Common myeloid progenitor, CD34-positive (primary cell): ENCODE results near the gene THEMIS.
"Not testable (repeated sequence)": the region's sequence is repeated elsewhere in the genome, so short reads cannot be mapped to it uniquely, and the experiment has no call there.

ENCODE experiments used
- CTCF ChIA-PET: fragments of 350-600 bp; sonication (Branson Sonifier 250); formaldehyde crosslinking; loops from one replicate; lab custom pipeline; 2021; ENCODE audit warnings: antibody characterized with exemption; lab: Charles Lee
- POLR2A ChIA-PET: fragments of 350-600 bp; sonication (Branson Sonifier 250); formaldehyde crosslinking; loops from one replicate; lab custom pipeline; 2021; ENCODE audit warnings: antibody characterized with exemption; lab: Charles Lee
- DNase-seq, 3 donors: peaks; one replicate each; pipeline versions ENCODE4 v3.0.0 to v3.0.0-alpha.2; 2013
- H3K27ac ChIP-seq, 2 experiments: 1 replicate in 1 of 2; 2 replicates in 1 of 2; pipeline ENCODE4 v1.7.0; 2013; ENCODE audit warnings: inconsistent platforms in 2 of 2, low read length in 2 of 2, mild to moderate bottlenecking in 2 of 2, low read depth in 1 of 2, moderate library complexity in 1 of 2; ENCODE audit not compliant: severe bottlenecking in 2 of 2, insufficient read depth in 1 of 2, poor library complexity in 1 of 2
- H3K27me3 ChIP-seq, 5 experiments: replicated peaks in 2 of 5; 1 replicate in 3 of 5; 2 replicates in 2 of 5; pipeline versions ENCODE4 v1.6.1 to v1.7.0; 2013; ENCODE audit warnings: low read length in 4 of 5, mild to moderate bottlenecking in 2 of 5, moderate library complexity in 2 of 5, inconsistent platforms in 1 of 5; ENCODE audit not compliant: insufficient read depth in 5 of 5, control insufficient read depth in 4 of 5
- H3K36me3 ChIP-seq, 4 experiments: 1 replicate in 2 of 4; 2 replicates in 2 of 4; pipeline versions ENCODE4 v1.6.1 to v1.7.0; 2013; ENCODE audit warnings: low read length in 3 of 4, control low read depth in 1 of 4, mild to moderate bottlenecking in 1 of 4; ENCODE audit not compliant: control insufficient read depth in 4 of 4, insufficient read depth in 4 of 4
- H3K4me1 ChIP-seq, 4 experiments: 1 replicate in 3 of 4; 2 replicates in 1 of 4; pipeline versions ENCODE4 v1.6.1 to v1.7.1; 2013; ENCODE audit warnings: low read length in 3 of 4, mild to moderate bottlenecking in 3 of 4, control low read depth in 1 of 4, inconsistent platforms in 1 of 4, moderate library complexity in 1 of 4; ENCODE audit not compliant: control insufficient read depth in 4 of 4, insufficient read depth in 4 of 4; ENCODE audit errors: control extremely low read depth in 1 of 4
- H3K4me3 ChIP-seq, 7 experiments: 1 replicate in 4 of 7; 2 replicates in 3 of 7; pipeline versions ENCODE4 v1.5.1 to v1.7.0; 2013; ENCODE audit warnings: mild to moderate bottlenecking in 7 of 7, low read length in 6 of 7, moderate library complexity in 6 of 7, inconsistent platforms in 2 of 7, low read depth in 2 of 7, control low read depth in 1 of 7; ENCODE audit not compliant: insufficient read depth in 4 of 7, control insufficient read depth in 1 of 7; ENCODE audit errors: extremely low read depth in 1 of 7
- H3K9me3 ChIP-seq, 5 experiments: 1 replicate in 4 of 5; 2 replicates in 1 of 5; pipeline versions ENCODE4 v1.6.1 to v1.7.1; 2013; ENCODE audit warnings: low read length in 4 of 5, mild to moderate bottlenecking in 2 of 5, inconsistent platforms in 1 of 5, low read depth in 1 of 5, moderate library complexity in 1 of 5; ENCODE audit not compliant: control insufficient read depth in 4 of 5, insufficient read depth in 2 of 5; ENCODE audit errors: control extremely low read depth in 1 of 5
- WGBS: methylation state at CpG from one replicate; pipeline ENCODE4 v1.1.5; 2013; ENCODE audit not compliant: insufficient coverage; 5-methylcytosine and 5-hydroxymethylcytosine counted together

The THEMIS gene

DNA sequence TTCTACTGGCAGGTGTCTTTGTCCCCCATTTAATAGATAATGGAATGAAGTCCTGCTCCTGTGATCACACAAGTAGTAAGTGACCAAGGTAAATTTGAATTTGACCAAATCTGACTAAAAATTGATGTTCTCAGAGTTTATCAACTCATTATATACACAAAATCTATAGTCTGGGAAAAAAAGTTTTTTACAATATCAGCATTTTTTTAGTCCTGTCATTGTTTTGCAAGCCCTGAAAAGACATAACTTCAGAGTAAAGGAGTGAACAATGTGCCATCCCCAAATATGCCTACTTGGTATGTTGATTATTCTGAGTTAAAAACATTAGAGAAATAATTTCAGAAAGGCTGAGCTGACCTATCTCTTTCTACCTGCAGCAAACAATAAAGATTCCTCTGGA is 209.7 kb downstream of the THEMIS start:
- DNase-seq, result no peak
- no peak overlapping the region for H3K4me3 ChIP-seq
- ChIA-PET CTCF (no interaction called here), POLR2A (no interaction called here)
- H3K27me3 ChIP-seq, result no peaks in the 10 kb centered on the region
- no peaks in the 10 kb centered on the region for H3K4me1 ChIP-seq
- H3K36me3 ChIP-seq, result no peaks in the 10 kb centered on the region
- no peak overlapping the region for H3K27ac ChIP-seq
- peaks cover 0 to 4% (median 0%) of the 10 kb centered on the region in 5 experiments for H3K9me3 ChIP-seq

- Histone ChIP-seq H3K27me3 (no peaks in the 10 kb centered on the region), H3K27ac (no peak overlapping the region), H3K36me3 (no peaks in the 10 kb centered on the region), H3K4me3 (no peak overlapping the region), H3K9me3 (peaks cover 0 to 4% (median 0%) of the 10 kb centered on the region in 5 experiments), H3K4me1 (no peaks in the 10 kb centered on the region)
- ChIA-PET CTCF (no interaction called here), POLR2A (no interaction called here)
- DNase-seq, result no peak
These were observed 210.3 kb downstream of the THEMIS start for GRCh38 chr6:127690588-127690987.

DNA sequence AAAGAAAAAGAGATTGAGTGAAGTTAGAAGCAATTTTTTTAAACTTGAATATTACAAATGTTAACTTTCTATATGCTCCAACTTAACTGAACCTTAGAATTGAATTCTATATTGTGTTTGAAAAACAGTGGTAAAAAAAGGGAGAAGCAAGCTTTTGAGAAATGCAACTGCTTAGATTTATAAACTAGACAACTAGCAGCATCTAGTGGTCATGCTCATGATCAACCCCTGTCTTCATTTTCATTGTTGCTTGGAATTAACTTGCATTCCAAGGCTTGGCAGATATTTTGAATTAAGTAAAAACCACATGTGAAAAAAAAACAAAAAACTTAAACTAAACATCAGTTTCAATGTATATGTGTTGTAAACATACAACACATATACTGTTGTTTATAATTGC is 210.8 kb downstream of the THEMIS start:
- Histone ChIP-seq H3K4me1 (no peaks in the 10 kb centered on the region), H3K36me3 (no peaks in the 10 kb centered on the region), H3K9me3 (peaks cover 0 to 4% (median 0%) of the 10 kb centered on the region in 5 experiments), H3K27me3 (no peaks in the 10 kb centered on the region), H3K27ac (no peak overlapping the region), H3K4me3 (no peak overlapping the region)
- ChIA-PET CTCF (no interaction called here), POLR2A (no interaction called here)
- DNase-seq, result peak in 2 of 3 donors; percentile 0 to 7

GRCh38 chr6:127687490-127687889 is 213.4 kb downstream of the THEMIS start:
- H3K36me3 ChIP-seq, H3K9me3 ChIP-seq, H3K27ac ChIP-seq, POLR2A ChIA-PET, CTCF ChIA-PET, DNase-seq, H3K4me1 ChIP-seq, H3K27me3 ChIP-seq, H3K4me3 ChIP-seq: not testable (repeated sequence)
- WGBS, result no CpG with 5 or more reads among the region's 3 CpGs

- no peak overlapping the region for H3K27ac ChIP-seq
- H3K27me3 ChIP-seq, result no peaks in the 10 kb centered on the region
- H3K4me1 ChIP-seq, result no peaks in the 10 kb centered on the region
- peaks cover 0 to 4% (median 0%) of the 10 kb centered on the region in 5 experiments for H3K9me3 ChIP-seq
- no peak for DNase-seq
- H3K4me3 ChIP-seq, result no peak overlapping the region
- H3K36me3 ChIP-seq, result no peaks in the 10 kb centered on the region
- CTCF ChIA-PET, result no interaction called here
- POLR2A ChIA-PET, result no interaction called here
These were observed 214.8 kb downstream of the THEMIS start for GRCh38 chr6:127686084-127686483.

GRCh38 chr6:127684501-127684900 is 216.4 kb downstream of the THEMIS start:
- no peaks in the 10 kb centered on the region for H3K4me1 ChIP-seq
- no peak overlapping the region for H3K4me3 ChIP-seq
- H3K9me3 ChIP-seq, result peaks cover 0 to 4% (median 0%) of the 10 kb centered on the region in 5 experiments
- no peaks in the 10 kb centered on the region for H3K27me3 ChIP-seq
- no peak for DNase-seq
- H3K36me3 ChIP-seq, result no peaks in the 10 kb centered on the region
- WGBS, result 80% methylated on average over 1 of the region's 1 CpG
- ChIA-PET POLR2A (no interaction called here), CTCF (no interaction called here)
- H3K27ac ChIP-seq, result no peak overlapping the region
